HG03108 (cell line): ENCODE data around the gene C5orf63.
"Not testable (repeated sequence)": the region's sequence is repeated elsewhere in the genome, so short reads cannot be mapped to it uniquely, and the experiment has no call there.

ENCODE experiments used
- ATAC-seq: cut with Tn5 transposase; IDR thresholded peaks from one replicate; pipeline ENCODE4 v1.9.1; 2021; ENCODE audit warnings: moderate library complexity; ENCODE audit not compliant: unreplicated experiment

C5orf63 gene

GRCh38 chr5:127072861-127073846 lies at the start of gene C5orf63:
TSS of gene C5orf63 (minus strand) at chr5:127073502. CDS start at chr5:127058995, 14,507 bp downstream.
- peak; percentile 96 for ATAC-seq

- ATAC-seq: no peak
Observed at GRCh38 chr5:127112347-127112864, 39.1 kb upstream of the C5orf63 start.

GRCh38 chr5:127111112-127111511 lies 37.8 kb upstream of the C5orf63 start:
- ATAC-seq: no peak

- not testable (repeated sequence) for ATAC-seq
Observed at GRCh38 chr5:127108624-127109260, 35.4 kb upstream of the C5orf63 start.

GRCh38 chr5:127101935-127102334 lies 28.6 kb upstream of the C5orf63 start:
- ATAC-seq: no peak

GRCh38 chr5:127101533-127101932 lies 28.2 kb upstream of the C5orf63 start:
- no peak for ATAC-seq

GRCh38 chr5:127098241-127098640 lies 24.9 kb upstream of the C5orf63 start:
- no peak for ATAC-seq

- ATAC-seq: no peak
Observed at GRCh38 chr5:127097278-127097677, 24.0 kb upstream of the C5orf63 start.

- no peak for ATAC-seq
Observed at GRCh38 chr5:127096328-127096993, 23.2 kb upstream of the C5orf63 start.

GRCh38 chr5:127094161-127094814 lies 21.0 kb upstream of the C5orf63 start:
- no peak for ATAC-seq

GRCh38 chr5:127092690-127093089 lies 19.4 kb upstream of the C5orf63 start:
- no peak for ATAC-seq

GRCh38 chr5:127089191-127089590 lies 15.9 kb upstream of the C5orf63 start:
- ATAC-seq: no peak

- ATAC-seq: no peak
Observed at GRCh38 chr5:127088251-127088650, 14.9 kb upstream of the C5orf63 start.

GRCh38 chr5:127086589-127086988 lies 13.3 kb upstream of the C5orf63 start:
- no peak for ATAC-seq

- no peak for ATAC-seq
Observed at GRCh38 chr5:127085796-127086195, 12.5 kb upstream of the C5orf63 start.

GRCh38 chr5:127085371-127085770 lies 12.1 kb upstream of the C5orf63 start:
- ATAC-seq: no peak

GRCh38 chr5:127084656-127085055 lies 11.4 kb upstream of the C5orf63 start:
- no peak for ATAC-seq

- no peak for ATAC-seq
Observed at GRCh38 chr5:127083711-127084110, 10.4 kb upstream of the C5orf63 start.

- no peak for ATAC-seq
Observed at GRCh38 chr5:127079994-127080491, 6.7 kb upstream of the C5orf63 start.

GRCh38 chr5:127077366-127077765 lies 4.1 kb upstream of the C5orf63 start:
- ATAC-seq: no peak
